DOHH2 (cell line): Measurements from ENCODE around the gene COL4A1.

ENCODE experiments used
- H3F3A ChIP-seq: fragments of 200-600 bp; sonication (generic), shearing (Covaris generic); 2 replicates; pipeline ENCODE4 v1.6.0; 2016; ENCODE audit warnings: antibody characterized with exemption, mild to moderate bottlenecking; ENCODE audit not compliant: control insufficient read depth, insufficient read depth
- H3K27ac ChIP-seq: fragments of 200-600 bp; sonication (generic); 2 replicates; pipeline ENCODE4 v1.5.1; 2014; ENCODE audit warnings: low read depth, mild to moderate bottlenecking, low read length, moderate library complexity
- H3K27me3 ChIP-seq: fragments of 200-600 bp; sonication (generic); 2 replicates; pipeline ENCODE4 v1.6.1; 2014; ENCODE audit warnings: mild to moderate bottlenecking, low read length, mixed read lengths; ENCODE audit not compliant: control insufficient read depth
- H3K36me3 ChIP-seq: fragments of 200-600 bp; sonication (generic); 2 replicates; pipeline ENCODE4 v1.6.1; 2014; ENCODE audit warnings: mild to moderate bottlenecking, low read length, moderate library complexity, mixed read lengths; ENCODE audit not compliant: control insufficient read depth
- H3K4me1 ChIP-seq: fragments of 200-600 bp; sonication (generic); 2 replicates; pipeline ENCODE4 v1.6.1; 2014; ENCODE audit warnings: mild to moderate bottlenecking, low read length, mixed read lengths; ENCODE audit not compliant: control insufficient read depth
- H3K4me2 ChIP-seq: fragments of 200-600 bp; sonication (generic); 2 replicates; pipeline ENCODE4 v1.6.0; 2014; ENCODE audit warnings: mild to moderate bottlenecking, low read length, moderate library complexity
- H3K4me3 ChIP-seq: fragments of 200-600 bp; sonication (generic); 2 replicates; pipeline ENCODE4 v1.5.1; 2014; ENCODE audit warnings: mild to moderate bottlenecking, low read length, mixed read lengths
- H3K79me2 ChIP-seq: fragments of 200-600 bp; sonication (generic); 2 replicates; pipeline ENCODE4 v1.6.1; 2014; ENCODE audit warnings: mild to moderate bottlenecking, low read length, mixed read lengths; ENCODE audit not compliant: control insufficient read depth
- H3K9me2 ChIP-seq: fragments of 200-600 bp; sonication (generic); replicated peaks from 2 replicates; pipeline ENCODE4 v1.6.1; 2014; ENCODE audit warnings: mild to moderate bottlenecking, low read length, mixed read lengths; ENCODE audit not compliant: control insufficient read depth
- H3K9me3 ChIP-seq: fragments of 200-600 bp; sonication (generic); 2 replicates; pipeline ENCODE4 v1.6.1; 2014; ENCODE audit warnings: antibody characterized with exemption, low read length, mixed read lengths; ENCODE audit not compliant: control insufficient read depth, insufficient read depth
- H4K20me1 ChIP-seq: fragments of 200-600 bp; sonication (generic); 2 replicates; pipeline ENCODE4 v1.6.0; 2014; ENCODE audit warnings: low read depth, mild to moderate bottlenecking, antibody characterized with exemption, low read length, moderate library complexity; ENCODE audit not compliant: control insufficient read depth, insufficient read depth
- EZH2phosphoT487 ChIP-seq: fragments of 200-600 bp; sonication (generic); IDR thresholded peaks from 2 replicates; pipeline ENCODE4 v1.6.1; 2017; ENCODE audit warnings: borderline replicate concordance, mild to moderate bottlenecking, antibody characterized with exemption, low read length, moderate library complexity, mixed read lengths
- TF ChIP-seq, protein P1 (sequence below): fragments of 200-600 bp; sonication (generic); IDR thresholded peaks from one replicate; pipeline ENCODE4 v1.5.1; 2014; ENCODE audit warnings: antibody characterized with exemption, mild to moderate bottlenecking, low read depth, low read length; ENCODE audit not compliant: poor library complexity, severe bottlenecking

The COL4A1 gene

DNA sequence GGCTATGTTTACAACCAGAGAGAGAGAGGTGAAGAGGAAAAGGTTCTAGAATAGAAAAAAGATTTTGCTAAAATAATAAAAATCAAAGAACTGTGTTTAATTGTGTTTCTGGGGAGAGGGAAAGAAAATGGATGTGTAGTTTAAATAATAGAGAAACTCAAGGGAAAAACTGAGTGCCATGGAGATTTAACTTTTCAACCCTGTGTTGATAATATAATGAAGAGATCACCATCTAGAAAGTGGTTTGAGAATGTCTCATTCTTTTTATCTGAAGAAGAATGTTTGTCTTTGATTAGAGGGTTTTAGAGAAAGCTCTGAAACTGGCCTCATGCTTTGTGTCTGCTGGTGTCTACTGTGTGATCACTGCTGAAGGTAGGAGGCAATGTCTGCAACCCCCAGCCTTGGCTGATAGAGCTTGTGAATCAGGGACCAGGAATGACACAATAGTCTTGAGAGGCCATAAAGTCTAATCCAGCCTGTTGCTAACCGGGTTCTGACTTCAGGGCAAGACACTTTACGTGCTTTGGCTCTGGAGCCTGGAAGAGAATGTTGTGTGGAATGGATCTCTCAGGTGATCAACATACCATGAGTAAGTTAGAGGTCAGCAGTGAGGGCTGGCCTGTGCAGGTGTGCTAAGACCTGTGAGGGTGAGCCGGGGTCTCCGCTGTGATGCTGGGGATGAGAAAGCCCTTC, 5.5 kb upstream of the COL4A1 start:
- TF ChIP-seq, protein P1, sequence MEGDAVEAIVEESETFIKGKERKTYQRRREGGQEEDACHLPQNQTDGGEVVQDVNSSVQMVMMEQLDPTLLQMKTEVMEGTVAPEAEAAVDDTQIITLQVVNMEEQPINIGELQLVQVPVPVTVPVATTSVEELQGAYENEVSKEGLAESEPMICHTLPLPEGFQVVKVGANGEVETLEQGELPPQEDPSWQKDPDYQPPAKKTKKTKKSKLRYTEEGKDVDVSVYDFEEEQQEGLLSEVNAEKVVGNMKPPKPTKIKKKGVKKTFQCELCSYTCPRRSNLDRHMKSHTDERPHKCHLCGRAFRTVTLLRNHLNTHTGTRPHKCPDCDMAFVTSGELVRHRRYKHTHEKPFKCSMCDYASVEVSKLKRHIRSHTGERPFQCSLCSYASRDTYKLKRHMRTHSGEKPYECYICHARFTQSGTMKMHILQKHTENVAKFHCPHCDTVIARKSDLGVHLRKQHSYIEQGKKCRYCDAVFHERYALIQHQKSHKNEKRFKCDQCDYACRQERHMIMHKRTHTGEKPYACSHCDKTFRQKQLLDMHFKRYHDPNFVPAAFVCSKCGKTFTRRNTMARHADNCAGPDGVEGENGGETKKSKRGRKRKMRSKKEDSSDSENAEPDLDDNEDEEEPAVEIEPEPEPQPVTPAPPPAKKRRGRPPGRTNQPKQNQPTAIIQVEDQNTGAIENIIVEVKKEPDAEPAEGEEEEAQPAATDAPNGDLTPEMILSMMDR = no peak
- no peak for TF ChIP-seq EZH2phosphoT487
- H3K9me3 ChIP-seq = no peaks in the 10 kb centered on the region
- no peak overlapping the region for H3K4me2 ChIP-seq
- no peaks in the 10 kb centered on the region for H3K27me3 ChIP-seq
- H3K27ac ChIP-seq = no peak overlapping the region
- no peaks in the 10 kb centered on the region for H3K9me2 ChIP-seq
- H3K36me3 ChIP-seq = no peaks in the 10 kb centered on the region
- no peaks in the 10 kb centered on the region for H4K20me1 ChIP-seq
- H3K4me3 ChIP-seq = no peak overlapping the region
- no peaks in the 10 kb centered on the region for H3F3A ChIP-seq
- H3K79me2 ChIP-seq = no peaks in the 10 kb centered on the region
- H3K4me1 ChIP-seq = no peaks in the 10 kb centered on the region

DNA sequence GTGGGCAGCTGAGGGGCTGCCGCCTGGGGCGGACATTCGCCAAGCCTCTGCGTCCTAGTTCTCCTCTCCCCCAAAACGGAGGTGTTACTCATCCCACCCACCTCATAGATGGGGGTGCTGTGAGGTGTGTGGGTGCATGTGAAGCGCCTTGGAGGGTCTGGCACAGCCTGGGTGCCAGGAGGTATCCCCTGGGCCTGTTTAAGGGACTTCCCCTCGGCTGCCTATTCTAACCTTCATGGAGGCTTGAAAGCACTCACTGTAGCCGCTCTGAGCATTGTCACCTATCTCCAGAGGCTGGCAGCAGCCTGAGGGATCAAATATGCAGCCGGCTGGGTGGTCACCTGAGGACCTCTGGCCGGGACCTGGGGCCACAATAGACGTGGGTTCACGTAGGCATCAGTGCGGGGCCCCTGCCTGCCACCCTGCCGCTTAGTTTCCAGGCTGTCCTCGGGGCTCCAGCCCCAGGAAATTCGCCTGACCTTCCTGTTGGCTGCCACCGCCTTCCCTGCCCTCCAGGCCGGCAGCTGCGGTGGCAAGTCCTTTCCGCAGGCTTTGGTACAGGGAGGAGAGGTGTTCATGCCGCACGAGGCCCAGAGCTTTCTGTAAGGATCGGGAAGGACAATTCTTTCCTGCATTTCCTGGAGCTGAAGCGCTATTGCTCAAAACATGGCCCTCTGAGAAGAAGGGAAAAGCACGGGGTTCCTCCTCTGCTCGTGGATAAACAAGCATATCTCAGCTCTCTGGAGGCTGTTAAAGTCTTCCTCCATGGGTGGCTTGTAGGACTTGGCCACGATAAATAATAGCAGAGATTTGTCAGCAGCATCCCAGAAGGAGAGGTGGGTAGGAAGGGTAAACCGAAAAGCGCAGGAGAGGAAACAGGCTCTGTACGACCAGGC, 4.7 kb upstream of the COL4A1 start:
- Histone ChIP-seq H3K79me2 (no peaks in the 10 kb centered on the region), H3K27me3 (no peaks in the 10 kb centered on the region), H3K4me3 (no peak overlapping the region), H3K9me3 (no peaks in the 10 kb centered on the region), H3K4me2 (no peak overlapping the region), H3K4me1 (no peaks in the 10 kb centered on the region), H3K36me3 (no peaks in the 10 kb centered on the region), H3K27ac (no peak overlapping the region), H3K9me2 (no peaks in the 10 kb centered on the region), H4K20me1 (no peaks in the 10 kb centered on the region), H3F3A (no peaks in the 10 kb centered on the region)
- no peak for TF ChIP-seq EZH2phosphoT487
- TF ChIP-seq, protein P1 = no peak

DNA sequence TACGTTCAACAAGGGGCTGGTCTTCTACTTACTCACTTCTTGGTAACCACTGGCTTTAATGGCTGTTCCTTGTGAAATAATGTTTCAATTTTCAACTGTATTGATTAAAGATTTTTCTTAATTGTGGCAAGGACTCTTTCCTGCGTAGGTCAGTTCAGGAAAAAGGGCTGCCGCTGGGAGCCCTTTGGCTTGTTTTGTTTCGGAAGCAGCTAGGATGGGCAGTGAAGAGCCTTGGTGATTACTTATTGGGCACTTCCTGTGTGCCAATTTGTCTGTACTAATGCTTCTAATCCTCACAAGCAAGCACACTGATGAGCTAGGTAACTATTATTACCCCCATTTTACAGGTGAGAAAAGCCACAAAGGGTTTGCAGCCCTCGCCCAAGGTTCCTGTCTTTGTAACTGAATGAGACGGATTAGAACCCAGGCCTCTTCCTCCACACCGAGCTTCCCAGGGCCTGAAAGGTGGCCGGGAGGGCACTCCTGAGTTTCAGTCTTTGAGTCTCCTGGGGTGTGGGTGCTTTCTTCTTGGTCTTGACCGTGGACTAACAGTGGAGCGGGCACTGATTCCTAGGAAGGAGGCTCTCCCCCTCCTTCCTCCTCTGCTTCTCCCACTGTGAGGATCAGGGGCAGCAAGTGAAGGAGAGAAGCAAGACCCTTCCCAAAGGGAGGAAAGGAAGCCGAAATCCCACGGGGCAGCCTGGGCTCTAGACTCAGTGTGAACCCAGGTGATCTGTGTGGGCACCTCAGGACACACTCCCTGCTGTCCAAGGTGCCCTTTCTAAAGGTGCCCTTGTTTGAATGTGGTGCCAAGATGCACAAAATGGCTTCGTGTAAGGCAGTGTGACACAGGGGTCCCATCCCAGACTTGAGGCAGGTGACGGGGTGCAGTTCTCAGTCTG, 3.8 kb upstream of the COL4A1 start:
- no peaks in the 10 kb centered on the region for H3K9me3 ChIP-seq
- H3K36me3 ChIP-seq = no peaks in the 10 kb centered on the region
- no peak for TF ChIP-seq EZH2phosphoT487
- TF ChIP-seq, protein P1 = no peak
- H3K79me2 ChIP-seq = no peaks in the 10 kb centered on the region
- no peaks in the 10 kb centered on the region for H3F3A ChIP-seq
- no peak overlapping the region for H3K4me2 ChIP-seq
- no peaks in the 10 kb centered on the region for H3K27me3 ChIP-seq
- H3K9me2 ChIP-seq = no peaks in the 10 kb centered on the region
- no peak overlapping the region for H3K27ac ChIP-seq
- no peaks in the 10 kb centered on the region for H3K4me1 ChIP-seq
- no peaks in the 10 kb centered on the region for H4K20me1 ChIP-seq
- H3K4me3 ChIP-seq = no peak overlapping the region
